GM12873 (cell line): Measurements from ENCODE around the gene TPST1.

Experiments used
- TF ChIP-seq, protein P1 (sequence below): IDR thresholded peaks from 2 replicates; pipeline ENCODE4 v1.5.1; 2012; ENCODE audit warnings: low read depth, mild to moderate bottlenecking, moderate library complexity, low read length, control low read depth; ENCODE audit not compliant: insufficient read depth; ENCODE audit errors: missing control alignments

Gene TPST1

DNA sequence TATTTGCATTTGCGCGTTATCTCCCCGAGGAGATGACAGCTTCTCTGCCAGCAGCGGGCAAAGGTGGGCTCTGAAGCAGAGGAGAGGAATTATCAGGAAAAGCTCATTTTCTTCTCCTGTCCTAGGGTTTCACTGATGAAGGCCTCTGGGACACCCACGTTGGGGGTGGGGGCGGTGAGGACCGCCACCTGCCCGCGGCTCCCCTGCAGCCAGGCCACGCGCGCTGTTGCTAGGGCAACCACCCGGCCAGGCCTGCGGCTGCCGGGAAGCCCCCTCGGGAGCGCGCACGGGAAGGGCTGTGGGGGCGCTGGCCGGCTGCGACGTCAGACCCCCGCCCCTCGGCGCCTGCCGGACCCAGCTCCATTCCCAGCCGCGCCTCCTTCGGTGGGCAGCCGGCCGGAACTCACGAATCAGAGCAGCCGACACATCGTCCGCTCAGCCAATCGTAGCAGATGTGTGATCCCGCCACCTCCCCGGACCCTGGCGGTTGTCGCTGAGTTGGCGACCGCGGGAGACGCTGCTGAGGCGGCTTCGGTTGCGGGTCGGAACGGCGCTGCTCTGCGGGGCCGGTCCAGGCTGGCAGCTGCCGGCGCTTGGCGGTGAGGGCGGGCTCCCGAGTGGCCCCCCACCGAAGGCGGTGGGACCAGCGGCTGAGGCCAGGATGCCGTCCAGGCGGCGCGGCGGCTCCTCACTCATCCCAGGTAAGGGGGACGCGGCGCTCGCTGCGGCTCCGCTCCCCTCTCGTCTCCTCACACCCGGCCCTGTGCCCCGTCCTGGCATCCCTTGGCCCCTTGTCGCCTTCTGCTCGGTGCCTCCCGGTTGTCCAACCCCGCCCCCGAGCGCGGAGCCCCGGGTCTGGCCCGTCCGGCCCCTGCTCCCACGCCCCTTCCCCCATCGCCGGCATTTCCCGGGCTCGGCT lies at the start of gene TPST1:
TSS of gene TPST1 (plus strand) at position 513 of the 919 bp plus-strand sequence. CDS start 35,092 bp downstream, outside the sequence.
- TF ChIP-seq, protein P1, sequence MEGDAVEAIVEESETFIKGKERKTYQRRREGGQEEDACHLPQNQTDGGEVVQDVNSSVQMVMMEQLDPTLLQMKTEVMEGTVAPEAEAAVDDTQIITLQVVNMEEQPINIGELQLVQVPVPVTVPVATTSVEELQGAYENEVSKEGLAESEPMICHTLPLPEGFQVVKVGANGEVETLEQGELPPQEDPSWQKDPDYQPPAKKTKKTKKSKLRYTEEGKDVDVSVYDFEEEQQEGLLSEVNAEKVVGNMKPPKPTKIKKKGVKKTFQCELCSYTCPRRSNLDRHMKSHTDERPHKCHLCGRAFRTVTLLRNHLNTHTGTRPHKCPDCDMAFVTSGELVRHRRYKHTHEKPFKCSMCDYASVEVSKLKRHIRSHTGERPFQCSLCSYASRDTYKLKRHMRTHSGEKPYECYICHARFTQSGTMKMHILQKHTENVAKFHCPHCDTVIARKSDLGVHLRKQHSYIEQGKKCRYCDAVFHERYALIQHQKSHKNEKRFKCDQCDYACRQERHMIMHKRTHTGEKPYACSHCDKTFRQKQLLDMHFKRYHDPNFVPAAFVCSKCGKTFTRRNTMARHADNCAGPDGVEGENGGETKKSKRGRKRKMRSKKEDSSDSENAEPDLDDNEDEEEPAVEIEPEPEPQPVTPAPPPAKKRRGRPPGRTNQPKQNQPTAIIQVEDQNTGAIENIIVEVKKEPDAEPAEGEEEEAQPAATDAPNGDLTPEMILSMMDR = peak; percentile 70

DNA sequence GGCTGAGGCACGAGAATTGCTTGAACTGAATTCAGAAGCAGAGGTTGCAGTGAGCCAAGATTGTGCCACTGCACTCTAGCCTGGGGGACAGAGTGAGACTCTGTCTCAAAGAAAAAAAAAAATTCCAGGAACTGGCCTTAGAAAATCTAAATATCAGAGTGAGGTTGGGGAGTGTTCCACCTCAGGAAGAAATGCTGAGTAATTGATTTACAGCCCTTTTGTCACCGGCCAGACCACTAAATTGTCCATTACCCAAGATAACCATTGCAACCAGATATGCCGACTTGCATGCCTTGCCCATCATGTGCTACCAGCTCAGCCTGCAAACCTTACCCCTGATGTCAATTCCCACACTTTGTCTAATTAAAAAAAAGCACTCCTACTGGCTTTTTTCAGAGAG lies 48.1 kb upstream of the TPST1 start:
- TF ChIP-seq, protein P1 = no peak

DNA sequence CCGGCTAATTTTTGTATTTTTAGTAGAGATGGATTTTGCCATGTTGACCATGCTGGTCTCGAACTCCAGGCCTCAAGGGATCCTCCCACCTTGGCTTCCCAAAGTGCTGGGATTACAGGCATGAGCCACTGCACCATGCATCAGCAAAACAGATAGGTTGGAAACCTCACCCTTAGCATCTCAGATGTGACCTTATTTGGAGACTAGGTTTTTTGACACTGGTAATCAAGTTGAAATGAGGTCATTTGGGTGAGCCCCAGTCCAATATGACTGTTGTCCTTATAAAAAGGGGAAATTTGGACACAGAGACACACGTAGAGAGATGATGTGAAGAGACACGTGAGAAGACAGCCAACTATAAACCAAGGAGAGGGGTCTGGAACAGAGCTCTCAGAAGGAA lies 42.5 kb upstream of the TPST1 start:
- TF ChIP-seq, protein P1 = no peak

DNA sequence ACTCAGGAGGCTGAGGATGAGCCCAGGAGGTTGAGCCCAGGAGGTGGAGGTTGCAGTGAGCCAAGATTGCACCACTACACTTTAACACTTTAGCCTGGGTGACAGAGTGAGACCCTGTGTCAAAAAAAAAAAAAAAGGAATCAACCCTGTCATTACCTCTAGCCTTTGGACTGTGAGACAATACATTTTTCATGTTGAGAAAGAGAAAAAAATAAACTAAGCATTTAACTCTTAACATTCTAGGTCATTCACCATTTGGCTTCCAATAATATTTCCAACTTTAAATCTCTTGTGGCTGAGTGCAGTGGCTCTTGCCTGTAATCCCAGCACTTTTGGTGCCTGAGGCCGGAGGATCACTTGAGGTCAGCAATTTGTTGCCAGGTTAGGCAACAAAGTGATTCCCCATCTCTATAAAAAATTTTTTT lies 41.9 kb upstream of the TPST1 start:
- TF ChIP-seq, protein P1 = no peak

DNA sequence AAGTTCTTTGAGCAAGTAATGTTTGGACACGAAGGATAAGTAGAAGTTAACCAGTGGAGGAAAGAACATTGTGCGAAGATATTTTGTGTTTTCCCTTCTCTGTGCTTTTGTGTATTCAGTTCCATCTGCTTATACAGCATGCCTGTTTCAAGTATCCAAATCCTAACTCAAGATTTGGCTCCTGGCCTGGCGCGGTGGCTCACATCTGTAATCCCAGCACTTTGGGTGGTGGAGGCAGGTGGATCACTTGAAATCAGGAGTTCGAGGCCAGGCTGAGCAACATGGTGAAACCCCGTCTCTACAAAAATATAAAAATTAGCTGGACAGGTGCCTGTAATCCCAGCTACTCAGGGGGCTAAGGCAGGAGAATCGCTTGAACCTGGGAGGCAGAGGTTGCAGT lies 40.8 kb upstream of the TPST1 start:
- TF ChIP-seq, protein P1 = no peak

DNA sequence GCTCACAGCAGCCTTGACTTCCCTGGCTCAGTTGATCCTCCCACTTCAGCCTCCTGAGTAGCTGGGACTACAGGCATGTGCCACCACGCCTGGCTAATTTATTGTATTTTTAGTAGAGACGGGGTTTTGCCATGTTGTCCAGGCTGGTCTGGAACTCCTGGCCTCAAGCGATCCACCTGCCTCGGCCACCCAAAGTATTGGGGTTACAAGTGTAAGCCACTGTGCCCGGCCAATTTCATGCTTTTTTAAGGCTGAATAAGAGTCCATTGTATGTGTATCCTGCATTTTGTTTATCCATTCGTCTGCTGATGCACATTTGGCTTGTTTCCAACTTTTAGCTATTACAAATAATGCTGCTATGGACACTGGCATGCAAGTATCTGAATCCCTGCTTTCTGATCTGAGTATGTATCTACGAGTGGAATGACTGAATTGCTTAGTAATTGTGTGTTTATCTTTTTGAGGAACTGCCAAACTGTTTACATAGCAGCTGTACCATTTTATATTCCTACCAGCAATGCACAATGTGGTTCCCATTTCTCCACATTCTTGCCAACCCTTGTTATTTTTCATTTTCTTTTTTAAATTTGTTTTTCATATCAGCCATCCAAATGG lies 37.3 kb upstream of the TPST1 start:
- TF ChIP-seq, protein P1 = no peak

DNA sequence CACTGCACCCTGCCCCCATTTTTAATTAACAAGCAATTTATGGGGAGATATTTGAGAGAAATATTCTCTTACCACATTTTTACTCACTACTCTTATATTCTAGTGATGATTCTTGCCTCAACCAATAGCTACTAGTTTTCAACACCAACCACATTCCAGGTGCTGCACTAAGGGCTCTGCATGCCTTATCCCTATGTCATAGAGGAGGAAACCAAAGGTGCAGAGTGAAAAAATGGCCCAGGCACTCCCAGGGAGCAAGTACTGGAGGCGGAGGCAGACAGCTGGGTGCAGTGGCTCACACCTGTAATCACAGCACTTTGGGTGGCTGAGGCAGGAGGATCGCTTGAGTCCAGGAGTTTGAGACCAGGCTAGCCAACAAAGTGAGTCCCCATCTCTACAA lies 35.5 kb upstream of the TPST1 start:
- TF ChIP-seq, protein P1 = no peak
